ENCODE results near the gene PRKCE. TPM values are rescaled to one million over a fixed set of nuclear protein-coding genes. Genes with fewer than 3 reads are reported as not detected.

PRKCE gene
- total RNA-seq, 4 donors from 2014 or later = 20.0 to 29.7 (median 25.2) TPM

DNA sequence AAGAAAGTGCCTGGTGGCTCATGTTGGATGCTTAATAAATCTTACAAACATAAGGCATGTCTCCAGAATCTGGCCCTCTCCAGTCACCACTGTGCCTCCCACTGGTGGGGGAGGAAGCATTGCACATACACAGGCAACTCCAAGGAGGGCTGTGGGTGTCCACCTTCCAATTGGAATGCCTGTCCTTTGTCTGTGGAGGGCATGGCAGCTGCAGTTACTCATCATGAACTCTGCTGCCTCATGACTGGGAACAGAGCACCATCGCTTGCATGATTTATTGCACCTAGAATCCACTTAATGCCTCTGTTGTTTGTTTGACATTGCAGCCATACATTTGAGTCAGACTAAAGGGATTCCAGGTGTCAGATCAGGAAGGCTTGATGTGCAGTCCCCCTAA lies 278.9 kb downstream of the PRKCE start:
- no peak overlapping the region for H3K4me3 ChIP-seq
- no peaks in the 10 kb centered on the region for H3K27me3 ChIP-seq
- H3K9me3 ChIP-seq = no peaks in the 10 kb centered on the region
- TF ChIP-seq POLR2A (IDR thresholded peaks at IDR 0.05) = no peak
- TF ChIP-seq, protein P1, sequence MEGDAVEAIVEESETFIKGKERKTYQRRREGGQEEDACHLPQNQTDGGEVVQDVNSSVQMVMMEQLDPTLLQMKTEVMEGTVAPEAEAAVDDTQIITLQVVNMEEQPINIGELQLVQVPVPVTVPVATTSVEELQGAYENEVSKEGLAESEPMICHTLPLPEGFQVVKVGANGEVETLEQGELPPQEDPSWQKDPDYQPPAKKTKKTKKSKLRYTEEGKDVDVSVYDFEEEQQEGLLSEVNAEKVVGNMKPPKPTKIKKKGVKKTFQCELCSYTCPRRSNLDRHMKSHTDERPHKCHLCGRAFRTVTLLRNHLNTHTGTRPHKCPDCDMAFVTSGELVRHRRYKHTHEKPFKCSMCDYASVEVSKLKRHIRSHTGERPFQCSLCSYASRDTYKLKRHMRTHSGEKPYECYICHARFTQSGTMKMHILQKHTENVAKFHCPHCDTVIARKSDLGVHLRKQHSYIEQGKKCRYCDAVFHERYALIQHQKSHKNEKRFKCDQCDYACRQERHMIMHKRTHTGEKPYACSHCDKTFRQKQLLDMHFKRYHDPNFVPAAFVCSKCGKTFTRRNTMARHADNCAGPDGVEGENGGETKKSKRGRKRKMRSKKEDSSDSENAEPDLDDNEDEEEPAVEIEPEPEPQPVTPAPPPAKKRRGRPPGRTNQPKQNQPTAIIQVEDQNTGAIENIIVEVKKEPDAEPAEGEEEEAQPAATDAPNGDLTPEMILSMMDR (IDR thresholded peaks at IDR 0.05) = no peak
- no peak for DNase-seq
- no peaks in the 10 kb centered on the region for H3K36me3 ChIP-seq
- H3K27ac ChIP-seq = no peak overlapping the region
- no peaks in the 10 kb centered on the region for H3K4me1 ChIP-seq

DNA sequence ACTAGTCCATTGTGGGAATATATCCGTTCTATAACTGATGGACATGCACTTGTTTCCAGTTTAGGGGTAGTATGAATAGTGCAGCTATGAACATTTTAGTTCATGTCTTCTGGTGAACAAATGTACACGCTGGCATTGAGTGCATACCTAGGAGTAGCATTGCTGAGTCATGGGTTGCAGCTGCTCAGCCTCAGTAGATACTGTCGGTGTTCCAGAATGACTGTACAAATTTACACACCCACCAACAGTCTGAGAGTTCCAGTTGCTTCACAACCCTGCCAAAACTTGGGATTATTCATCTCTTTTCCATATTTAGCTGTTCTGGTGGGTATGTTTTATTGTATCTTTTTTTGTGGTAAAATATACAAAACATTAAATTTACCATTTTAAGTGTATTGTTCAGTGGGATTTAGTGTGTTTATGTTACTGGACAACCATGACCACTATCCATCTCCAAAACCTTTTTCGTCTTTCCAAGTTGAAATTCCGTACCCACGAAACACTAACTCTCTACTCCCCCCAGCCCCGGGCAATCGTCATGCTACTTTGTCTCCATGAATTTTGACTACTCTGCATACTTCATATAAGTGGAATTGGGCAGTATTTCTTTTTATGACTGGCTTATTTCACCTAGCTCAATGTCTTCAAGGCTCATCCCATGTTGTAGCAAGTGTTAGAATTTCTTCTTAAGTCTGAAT lies 281.0 kb downstream of the PRKCE start:
- H3K27me3 ChIP-seq = no peaks in the 10 kb centered on the region
- DNase-seq = no peak
- no peak overlapping the region for H3K4me3 ChIP-seq
- TF ChIP-seq, protein P1 (IDR thresholded peaks at IDR 0.05) = no peak
- TF ChIP-seq POLR2A (IDR thresholded peaks at IDR 0.05) = no peak
- H3K4me1 ChIP-seq = peaks cover 0 to 6% (median 2%) of the 10 kb centered on the region in 4 donors
- H3K27ac ChIP-seq = no peak overlapping the region
- no peaks in the 10 kb centered on the region for H3K9me3 ChIP-seq
- H3K36me3 ChIP-seq = no peaks in the 10 kb centered on the region

DNA sequence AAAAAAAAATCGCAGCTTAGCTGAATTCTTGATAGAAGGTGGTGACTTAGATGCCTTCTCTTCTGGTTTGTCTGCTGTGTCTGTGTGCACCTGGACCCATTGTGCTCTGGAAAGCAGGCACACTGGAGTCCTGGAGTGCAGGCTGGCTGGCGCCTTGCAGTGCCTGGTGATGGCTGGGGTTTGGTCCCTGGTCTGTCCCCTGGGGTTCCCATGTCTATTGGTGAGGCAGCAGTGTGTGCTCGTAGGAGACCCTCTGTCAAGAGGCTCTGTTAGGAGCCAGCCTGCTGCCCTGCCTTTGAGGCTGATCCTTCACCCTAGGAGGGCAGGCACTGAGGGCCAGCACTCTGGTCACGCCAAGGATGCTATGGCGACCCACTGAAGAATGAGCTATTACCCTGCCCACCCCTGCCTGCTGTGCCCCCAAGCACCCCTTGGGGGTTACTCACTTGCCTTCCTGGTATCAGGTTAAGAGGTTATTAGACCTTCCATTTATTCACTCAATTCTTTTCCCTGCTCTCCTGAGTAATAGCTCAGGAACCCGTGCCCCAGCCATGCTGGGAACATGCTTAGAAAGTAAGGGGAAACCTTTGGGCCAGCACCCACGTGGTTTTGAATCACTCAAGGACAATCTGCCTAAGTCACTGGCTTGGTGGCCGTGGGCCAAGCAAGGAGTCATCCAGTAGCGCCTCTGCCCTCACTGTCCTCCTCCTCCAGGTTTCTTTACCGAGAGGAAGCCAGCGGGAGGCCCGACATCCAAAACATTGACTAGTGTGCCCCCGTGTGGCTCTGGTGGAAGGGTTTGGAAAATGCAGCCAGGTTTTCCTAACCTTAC lies 284.5 kb downstream of the PRKCE start:
- no peaks in the 10 kb centered on the region for H3K36me3 ChIP-seq
- H3K27ac ChIP-seq = peak overlapping the region in 2 of 4 donors; percentile 55 to 56
- H3K4me1 ChIP-seq = peaks cover 0 to 19% (median 2%) of the 10 kb centered on the region in 4 donors
- TF ChIP-seq, protein P1 (IDR thresholded peaks at IDR 0.05) = peak; percentile 33 to 88 (median 68)
- no peak for TF ChIP-seq POLR2A (IDR thresholded peaks at IDR 0.05)
- no peaks in the 10 kb centered on the region for H3K27me3 ChIP-seq
- H3K4me3 ChIP-seq = no peak overlapping the region
- H3K9me3 ChIP-seq = no peaks in the 10 kb centered on the region
- peak; percentile 65 to 93 (median 91) for DNase-seq

DNA sequence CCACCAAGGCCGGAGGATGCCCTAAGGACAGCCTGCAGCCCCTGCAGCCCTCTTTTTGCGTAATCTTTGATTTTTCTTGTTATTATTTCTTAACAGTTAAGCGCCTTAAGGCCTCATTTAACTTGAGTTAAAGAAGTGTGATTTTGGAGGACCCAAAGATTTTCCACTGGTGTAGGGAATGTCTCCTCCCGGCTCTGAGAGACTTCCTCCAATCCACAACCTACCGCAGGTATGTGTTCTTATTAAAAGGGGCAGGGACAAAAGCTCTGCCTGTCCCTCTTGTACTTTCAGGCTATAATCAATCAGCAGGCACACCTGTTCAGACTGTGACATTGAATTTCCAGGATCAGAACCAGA lies 285.1 kb downstream of the PRKCE start:
- no peak for DNase-seq
- TF ChIP-seq POLR2A (IDR thresholded peaks at IDR 0.05) = no peak
- Histone ChIP-seq H3K9me3 (no peaks in the 10 kb centered on the region), H3K4me3 (no peak overlapping the region), H3K27ac (no peak overlapping the region), H3K4me1 (peaks cover 0 to 19% (median 2%) of the 10 kb centered on the region in 4 donors), H3K36me3 (no peaks in the 10 kb centered on the region), H3K27me3 (no peaks in the 10 kb centered on the region)

DNA sequence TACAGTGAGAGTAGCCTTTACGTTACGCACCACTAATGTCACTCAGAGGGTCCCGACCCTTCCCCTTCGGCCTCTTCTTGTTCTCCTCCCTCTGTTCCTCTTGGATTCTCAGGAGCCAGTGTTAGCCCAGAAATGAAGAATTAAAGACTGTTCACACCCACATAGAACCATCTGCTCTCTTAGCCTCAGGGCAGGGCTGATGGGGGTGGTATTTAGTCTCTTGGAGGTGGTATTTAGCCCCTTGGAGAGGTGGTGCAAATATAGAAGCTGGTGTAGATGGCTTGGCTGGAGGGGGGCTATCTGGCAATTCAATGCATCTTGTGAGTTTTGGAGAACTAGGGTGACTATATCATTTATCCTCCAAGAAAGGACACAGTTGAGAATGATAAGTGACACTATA lies 286.5 kb downstream of the PRKCE start:
- H3K9me3 ChIP-seq = no peaks in the 10 kb centered on the region
- H3K27me3 ChIP-seq = no peaks in the 10 kb centered on the region
- H3K4me3 ChIP-seq = no peak overlapping the region
- no peak for DNase-seq
- TF ChIP-seq, protein P1 (IDR thresholded peaks at IDR 0.05) = no peak
- no peak for TF ChIP-seq POLR2A (IDR thresholded peaks at IDR 0.05)
- H3K36me3 ChIP-seq = no peaks in the 10 kb centered on the region
- peak overlapping the region in 2 of 4 donors; percentile 57 to 60 for H3K27ac ChIP-seq
- peaks cover 0 to 19% (median 2%) of the 10 kb centered on the region in 4 donors for H3K4me1 ChIP-seq
